ENCODE results near the gene ELP6. TPM values are rescaled to one million over a fixed set of nuclear protein-coding genes. Genes with fewer than 3 reads are reported as not detected.
"Not testable (repeated sequence)": the region's sequence is repeated elsewhere in the genome, so short reads cannot be mapped to it uniquely, and the experiment has no call there.

Gene ELP6
- total and polyA plus RNA-seq, 7 experiments from 2014 or later, result 18.8 to 43.1 (median 32.0) TPM

DNA sequence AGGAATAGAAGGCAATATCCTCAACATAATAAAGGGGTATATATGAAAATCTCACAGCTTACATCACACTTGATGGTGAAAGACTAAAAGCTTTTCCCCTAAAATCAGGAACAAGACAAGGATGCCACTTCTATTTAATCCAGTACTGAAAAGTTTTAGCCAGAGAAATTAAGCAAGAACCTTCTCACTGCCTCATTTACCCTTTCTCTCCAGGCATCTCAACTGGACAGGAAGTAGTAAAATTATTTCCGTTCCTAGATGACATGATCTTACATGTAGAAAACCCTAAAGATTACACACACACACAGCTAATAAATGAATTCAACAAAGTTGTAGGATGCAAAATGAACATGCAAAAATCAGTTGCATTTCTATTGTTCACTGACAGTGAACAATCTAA is 48.9 kb downstream of the ELP6 start:
- no peak for DNase-seq
- Histone ChIP-seq H3K36me3 (ENCODE audit: control insufficient read depth in 2 of 3, insufficient read depth in 3 of 3, low read length in 3 of 3) (no peaks in the 10 kb centered on the region), H3K27me3 (ENCODE audit: control insufficient read depth in 2 of 2, insufficient read depth in 2 of 2, low read length in 2 of 2) (no peaks in the 10 kb centered on the region), H3K27ac (ENCODE audit: low read depth, low read length) (no peak overlapping the region), H3K4me1 (ENCODE audit: control insufficient read depth in 2 of 2, insufficient read depth in 2 of 2, low read length in 2 of 2) (no peaks in the 10 kb centered on the region), H3K9me3 (ENCODE audit: control insufficient read depth in 2 of 3, low read length in 3 of 3) (no peaks in the 10 kb centered on the region), H3K4me3 (ENCODE audit: low read length) (no peak overlapping the region)
- intact Hi-C loops (cut with micrococcal nuclease), result no loop called here
- Mint-ChIP-seq H3K9me3 (peaks cover 0 to 8% (median 2%) of the 10 kb centered on the region in 11 donors), H3K27me3 (no peaks in the 10 kb centered on the region), H3K27ac (no peak overlapping the region), H3K4me1 (peaks cover 19 to 40% (median 36%) of the 10 kb centered on the region in 7 donors), H3K36me3 (peaks cover 5 to 51% (median 30%) of the 10 kb centered on the region in 5 donors), H3K4me3 (no peak overlapping the region)
- ATAC-seq, result no peak
- CTCF ChIA-PET, result interaction anchor here (0.6 kb wide), 1 partner anchor 324 kb away, joined by 3 read pairs; no protein-coding TSS in a partner anchor
- POLR2A ChIA-PET, result interaction anchor here (0.6 kb wide), 1 partner anchor 1056 kb away, joined by 3 read pairs; no protein-coding TSS in a partner anchor

GRCh38 chr3:47459534-47460085 is 53.9 kb downstream of the ELP6 start:
- Mint-ChIP-seq H3K4me3 (peak overlapping the region in 1 of 10 donors; percentile 23), H3K27ac (peak overlapping the region in 2 of 9 donors; percentile 38 to 68), H3K36me3 (peaks cover 0 to 38% (median 18%) of the 10 kb centered on the region in 5 donors), H3K4me1 (peaks cover 12 to 42% (median 39%) of the 10 kb centered on the region in 7 donors)
- H3K4me3 ChIP-seq (ENCODE audit: low read length); H3K4me1 ChIP-seq (ENCODE audit: control insufficient read depth in 2 of 2, insufficient read depth in 2 of 2, low read length in 2 of 2); H3K27me3 Mint-ChIP-seq; H3K27me3 ChIP-seq (ENCODE audit: control insufficient read depth in 2 of 2, insufficient read depth in 2 of 2, low read length in 2 of 2); DNase-seq; ATAC-seq; H3K27ac ChIP-seq (ENCODE audit: low read depth, low read length); intact Hi-C loops (cut with micrococcal nuclease); POLR2A ChIA-PET; CTCF ChIA-PET; H3K36me3 ChIP-seq (ENCODE audit: control insufficient read depth in 2 of 3, insufficient read depth in 3 of 3, low read length in 3 of 3); H3K9me3 ChIP-seq (ENCODE audit: control insufficient read depth in 2 of 3, low read length in 3 of 3); H3K9me3 Mint-ChIP-seq: not testable (repeated sequence)

DNA sequence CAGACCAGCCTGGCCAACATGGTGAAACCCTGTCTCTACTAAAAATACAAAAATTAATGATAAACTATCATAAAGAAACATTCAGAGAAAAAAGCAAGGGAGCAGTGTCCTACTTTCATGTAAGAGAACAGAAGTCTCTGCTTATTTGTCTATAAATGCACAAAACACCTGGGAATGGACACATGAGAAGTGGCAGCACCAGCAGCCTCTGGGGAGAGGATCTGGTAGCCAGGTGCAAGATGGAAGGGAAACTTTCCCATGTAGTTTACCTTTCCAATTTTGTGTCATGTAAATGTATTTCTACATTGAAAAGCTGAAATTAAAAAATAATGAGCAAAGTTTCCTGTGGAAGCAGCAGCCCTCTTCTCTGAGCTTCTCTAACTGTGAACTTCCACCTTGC is 56.5 kb downstream of the ELP6 start:
- Mint-ChIP-seq H3K4me1 (peaks cover 5 to 46% (median 43%) of the 10 kb centered on the region in 7 donors), H3K27ac (peak overlapping the region in 2 of 9 donors; percentile 22 to 30), H3K36me3 (peaks cover 0 to 32% (median 15%) of the 10 kb centered on the region in 5 donors), H3K27me3 (no peaks in the 10 kb centered on the region), H3K9me3 (peaks cover 0 to 8% (median 4%) of the 10 kb centered on the region in 11 donors), H3K4me3 (peak overlapping the region in 1 of 10 donors; percentile 28)
- H3K36me3 ChIP-seq (ENCODE audit: control insufficient read depth in 2 of 3, insufficient read depth in 3 of 3, low read length in 3 of 3), result no peaks in the 10 kb centered on the region
- no peak overlapping the region for H3K27ac ChIP-seq (ENCODE audit: low read depth, low read length)
- H3K27me3 ChIP-seq (ENCODE audit: control insufficient read depth in 2 of 2, insufficient read depth in 2 of 2, low read length in 2 of 2), result no peaks in the 10 kb centered on the region
- DNase-seq, result no peak
- no peak for ATAC-seq
- intact Hi-C loops (cut with micrococcal nuclease), result no loop called here
- H3K4me1 ChIP-seq (ENCODE audit: control insufficient read depth in 2 of 2, insufficient read depth in 2 of 2, low read length in 2 of 2), result peaks cover 0 to 5% of the 10 kb centered on the region in 2 donors
- H3K9me3 ChIP-seq (ENCODE audit: control insufficient read depth in 2 of 3, low read length in 3 of 3), result no peaks in the 10 kb centered on the region
- ChIA-PET POLR2A (no interaction called here), CTCF (no interaction called here)
- no peak overlapping the region for H3K4me3 ChIP-seq (ENCODE audit: low read length)

DNA sequence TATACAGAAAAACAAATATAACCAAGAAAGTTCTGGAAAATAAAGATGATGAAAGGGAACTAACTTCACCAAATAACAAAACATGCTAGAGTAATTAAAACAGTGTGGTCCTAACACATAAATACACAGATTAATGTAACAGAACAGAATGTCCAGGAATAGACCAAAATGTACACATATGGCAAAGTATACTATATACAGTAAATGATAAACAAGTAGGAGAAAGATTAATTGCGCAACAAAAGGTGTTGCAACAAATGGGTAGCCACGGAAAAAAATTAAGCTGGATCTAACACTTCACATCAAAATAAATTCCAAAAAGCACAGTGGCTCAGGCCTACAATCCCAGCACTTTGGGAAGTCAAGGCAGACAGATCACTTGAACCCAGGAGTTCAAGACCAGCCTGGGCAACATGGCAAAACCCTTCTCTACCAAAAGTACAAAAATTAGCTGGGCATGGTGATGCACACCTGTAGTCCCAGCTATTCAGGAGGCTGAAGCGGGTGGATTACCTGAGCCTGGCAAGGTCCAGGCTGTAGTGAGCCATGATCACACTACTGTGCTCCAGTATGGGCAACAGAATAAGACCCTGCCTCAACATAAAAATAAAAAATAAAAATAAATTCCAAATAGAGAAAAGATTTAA is 57.6 kb downstream of the ELP6 start:
- CTCF ChIA-PET, result no interaction called here
- Mint-ChIP-seq H3K27me3 (no peaks in the 10 kb centered on the region), H3K9me3 (peaks cover 0 to 8% (median 4%) of the 10 kb centered on the region in 11 donors), H3K4me1 (peaks cover 5 to 49% (median 42%) of the 10 kb centered on the region in 7 donors), H3K4me3 (peak overlapping the region in 1 of 10 donors; percentile 37), H3K27ac (peak overlapping the region in 2 of 9 donors; percentile 8 to 54), H3K36me3 (peaks cover 0 to 26% (median 17%) of the 10 kb centered on the region in 5 donors)
- no peak overlapping the region for H3K4me3 ChIP-seq (ENCODE audit: low read length)
- intact Hi-C loops (cut with micrococcal nuclease), result no loop called here
- no peaks in the 10 kb centered on the region for H3K36me3 ChIP-seq (ENCODE audit: control insufficient read depth in 2 of 3, insufficient read depth in 3 of 3, low read length in 3 of 3)
- POLR2A ChIA-PET, result interaction anchor here (0.7 kb wide), 1 partner anchor 564 kb away, joined by 3 read pairs; no protein-coding TSS in a partner anchor
- H3K27me3 ChIP-seq (ENCODE audit: control insufficient read depth in 2 of 2, insufficient read depth in 2 of 2, low read length in 2 of 2), result no peaks in the 10 kb centered on the region
- DNase-seq, result no peak
- no peaks in the 10 kb centered on the region for H3K9me3 ChIP-seq (ENCODE audit: control insufficient read depth in 2 of 3, low read length in 3 of 3)
- no peak for ATAC-seq
- H3K27ac ChIP-seq (ENCODE audit: low read depth, low read length), result no peak overlapping the region
- peaks cover 0 to 5% of the 10 kb centered on the region in 2 donors for H3K4me1 ChIP-seq (ENCODE audit: control insufficient read depth in 2 of 2, insufficient read depth in 2 of 2, low read length in 2 of 2)

- Mint-ChIP-seq H3K36me3 (peaks cover 6 to 21% (median 16%) of the 10 kb centered on the region in 5 donors), H3K4me3 (no peak overlapping the region), H3K9me3 (peaks cover 0 to 7% (median 0%) of the 10 kb centered on the region in 11 donors), H3K27me3 (no peaks in the 10 kb centered on the region), H3K27ac (peak overlapping the region in 2 of 9 donors; percentile 39 to 56), H3K4me1 (peaks cover 5 to 54% (median 50%) of the 10 kb centered on the region in 7 donors)
- CTCF ChIA-PET, result interaction anchor here (0.7 kb wide), 2 partner anchors 19 to 455 kb away, joined by 3 read pairs; no protein-coding TSS in a partner anchor
- Histone ChIP-seq H3K9me3 (ENCODE audit: control insufficient read depth in 2 of 3, low read length in 3 of 3) (no peaks in the 10 kb centered on the region), H3K36me3 (ENCODE audit: control insufficient read depth in 2 of 3, insufficient read depth in 3 of 3, low read length in 3 of 3) (no peaks in the 10 kb centered on the region), H3K27ac (ENCODE audit: low read depth, low read length) (no peak overlapping the region), H3K27me3 (ENCODE audit: control insufficient read depth in 2 of 2, insufficient read depth in 2 of 2, low read length in 2 of 2) (no peaks in the 10 kb centered on the region), H3K4me1 (ENCODE audit: control insufficient read depth in 2 of 2, insufficient read depth in 2 of 2, low read length in 2 of 2) (peaks cover 0 to 5% of the 10 kb centered on the region in 2 donors), H3K4me3 (ENCODE audit: low read length) (no peak overlapping the region)
- DNase-seq, result no peak
- ATAC-seq, result no peak
- intact Hi-C loops (cut with micrococcal nuclease), result no loop called here
- POLR2A ChIA-PET, result interaction anchor here (1.6 kb wide), 1 partner anchor 9 kb away, joined by 4 read pairs; no protein-coding TSS in a partner anchor
These were observed 60.9 kb downstream of the ELP6 start for GRCh38 chr3:47452453-47453215.
